Endothelial cell (in vitro differentiated cells): ENCODE results near the gene GREB1. TPM values are rescaled to one million over a fixed set of nuclear protein-coding genes. Genes with fewer than 3 reads are reported as not detected.

Source experiments
- DNase-seq: peaks from one replicate; pipeline ENCODE4 v3.0.0; 2021; ENCODE audit warnings: low spot score
- H3K27ac Mint-ChIP-seq: one replicate; pipeline ENCODE4 v1.8.0; 2021; ENCODE audit warnings: mixed read lengths, inconsistent platforms; ENCODE audit not compliant: unreplicated experiment
- H3K27me3 Mint-ChIP-seq: one replicate; pipeline ENCODE4 v1.8.0; 2021; ENCODE audit warnings: mild to moderate bottlenecking, moderate library complexity, mixed read lengths, inconsistent platforms; ENCODE audit not compliant: unreplicated experiment
- H3K36me3 Mint-ChIP-seq: one replicate; pipeline ENCODE4 v1.8.0; 2021; ENCODE audit warnings: mild to moderate bottlenecking, low read depth, mixed read lengths, inconsistent platforms; ENCODE audit not compliant: unreplicated experiment
- H3K4me1 Mint-ChIP-seq: one replicate; pipeline ENCODE4 v1.8.0; 2021; ENCODE audit warnings: mild to moderate bottlenecking, mixed read lengths, inconsistent platforms; ENCODE audit not compliant: unreplicated experiment
- H3K4me3 Mint-ChIP-seq: one replicate; pipeline ENCODE4 v1.8.0; 2021; ENCODE audit warnings: mild to moderate bottlenecking, mixed read lengths, inconsistent platforms; ENCODE audit not compliant: unreplicated experiment
- H3K9me3 Mint-ChIP-seq: one replicate; pipeline ENCODE4 v1.8.0; 2021; ENCODE audit warnings: mixed read lengths, inconsistent platforms; ENCODE audit not compliant: unreplicated experiment
- CTCF ChIP-seq: fragments of 200-600 bp; sonication (generic); IDR thresholded peaks from one replicate; pipeline ENCODE4 v1.5.0; 2021; ENCODE audit warnings: antibody characterized with exemption; ENCODE audit not compliant: unreplicated experiment
- total RNA-seq: library from RNA; stranded (reverse); fragmentation: NEBNext Ultra II Directional; extraction: Animal tissue kit (Norgen Biotek cat#: 25700); gene quantifications from one replicate; pipeline ENCODE4 v1.2.1, GENCODE V29; 2021; ENCODE audit not compliant: unreplicated experiment

GREB1 gene
- total RNA-seq, 1 donor from 2014 or later = 35.9 TPM

GRCh38 chr2:11564816-11565567 lies 31.1 kb downstream of the GREB1 start:
- peaks cover 6% of the 10 kb centered on the region for H3K36me3 Mint-ChIP-seq

GRCh38 chr2:11566383-11566782 lies 32.5 kb downstream of the GREB1 start:
- H3K36me3 Mint-ChIP-seq = peaks cover 6% of the 10 kb centered on the region
- H3K4me3 Mint-ChIP-seq = no peak overlapping the region
- H3K27me3 Mint-ChIP-seq = no peaks in the 10 kb centered on the region
- H3K4me1 Mint-ChIP-seq = peaks cover 9% of the 10 kb centered on the region
- H3K9me3 Mint-ChIP-seq = no peaks in the 10 kb centered on the region
- TF ChIP-seq CTCF = no peak
- no peak overlapping the region for H3K27ac Mint-ChIP-seq
- no peak for DNase-seq

More at GRCh38 chr2:11564816-11565567, 31.1 kb downstream of the GREB1 start:
- peaks cover 2% of the 10 kb centered on the region for H3K4me1 Mint-ChIP-seq
- TF ChIP-seq CTCF = no peak
- H3K4me3 Mint-ChIP-seq = no peak overlapping the region
- no peak for DNase-seq
- no peak overlapping the region for H3K27ac Mint-ChIP-seq
- H3K9me3 Mint-ChIP-seq = no peaks in the 10 kb centered on the region
- no peaks in the 10 kb centered on the region for H3K27me3 Mint-ChIP-seq

- DNase-seq = no peak
- TF ChIP-seq CTCF = no peak
- Mint-ChIP-seq H3K27ac (no peak overlapping the region), H3K9me3 (no peaks in the 10 kb centered on the region), H3K27me3 (no peaks in the 10 kb centered on the region), H3K4me3 (no peak overlapping the region), H3K4me1 (peaks cover 13% of the 10 kb centered on the region), H3K36me3 (peaks cover 6% of the 10 kb centered on the region)
Measured at GRCh38 chr2:11567631-11568031, 33.8 kb downstream of the GREB1 start.

- H3K36me3 Mint-ChIP-seq = peaks cover 6% of the 10 kb centered on the region
- H3K4me1 Mint-ChIP-seq = peaks cover 17% of the 10 kb centered on the region
- no peak overlapping the region for H3K4me3 Mint-ChIP-seq
- H3K9me3 Mint-ChIP-seq = no peaks in the 10 kb centered on the region
- no peak for TF ChIP-seq CTCF
- no peak overlapping the region for H3K27ac Mint-ChIP-seq
- H3K27me3 Mint-ChIP-seq = no peaks in the 10 kb centered on the region
- no peak for DNase-seq
Measured at GRCh38 chr2:11568436-11568835, 34.6 kb downstream of the GREB1 start.

- no peaks in the 10 kb centered on the region for H3K9me3 Mint-ChIP-seq
- H3K36me3 Mint-ChIP-seq = no peaks in the 10 kb centered on the region
- TF ChIP-seq CTCF = no peak
- no peak for DNase-seq
- H3K4me1 Mint-ChIP-seq = peaks cover 24% of the 10 kb centered on the region
- H3K27ac Mint-ChIP-seq = no peak overlapping the region
- H3K4me3 Mint-ChIP-seq = no peak overlapping the region
- no peaks in the 10 kb centered on the region for H3K27me3 Mint-ChIP-seq
Measured at GRCh38 chr2:11569636-11570035, 35.8 kb downstream of the GREB1 start.
